ENCODE results near the gene OLFML1.

- TF ChIP-seq CTCF (IDR thresholded peaks at IDR 0.05; ENCODE audit: low read depth, low read length): no peak
- TF ChIP-seq EZH2phosphoT487 (IDR thresholded peaks at IDR 0.05; ENCODE audit: low read depth): no peak
Measured at GRCh38 chr11:7436657-7437056, 48.6 kb upstream of the OLFML1 start.

All from OCI-LY3 (cell line).